ENCODE results near the gene PDCD1LG2.
A peak's percentile ranks its signal among the peaks of the same experiment; 100 is the strongest.
"Not testable (repeated sequence)": the region's sequence is repeated elsewhere in the genome, so short reads cannot be mapped to it uniquely, and the experiment has no call there.

PDCD1LG2 gene

GRCh38 chr9:5494765-5495164, 15.6 kb upstream of the PDCD1LG2 start:
- not testable (repeated sequence) for DNase-seq

- DNase-seq, result no peak
These were observed 11.2 kb upstream of the PDCD1LG2 start for GRCh38 chr9:5499157-5499556.

GRCh38 chr9:5499889-5500398, 10.4 kb upstream of the PDCD1LG2 start:
- peak; percentile 35 to 81 for DNase-seq

- DNase-seq, result no peak
These were observed 9.7 kb upstream of the PDCD1LG2 start for GRCh38 chr9:5500441-5501235.

- no peak for DNase-seq
These were observed 7.8 kb upstream of the PDCD1LG2 start for GRCh38 chr9:5502553-5502952.

- no peak for DNase-seq
These were observed 758 bp upstream of the PDCD1LG2 start for GRCh38 chr9:5509573-5509972.

GRCh38 chr9:5510989-5511388, 658 bp downstream of the PDCD1LG2 start:
- no peak for DNase-seq

GRCh38 chr9:5511476-5511875, 1.1 kb downstream of the PDCD1LG2 start:
- no peak for DNase-seq

GRCh38 chr9:5511935-5512580, 1.7 kb downstream of the PDCD1LG2 start:
- no peak for DNase-seq

- DNase-seq, result no peak
These were observed 2.5 kb downstream of the PDCD1LG2 start for GRCh38 chr9:5512658-5513452.

- DNase-seq, result no peak
These were observed 3.8 kb downstream of the PDCD1LG2 start for GRCh38 chr9:5513966-5514616.

GRCh38 chr9:5514617-5515260, 4.4 kb downstream of the PDCD1LG2 start:
- DNase-seq, result no peak

- no peak for DNase-seq
These were observed 4.9 kb downstream of the PDCD1LG2 start for GRCh38 chr9:5515261-5515650.

- DNase-seq, result no peak
These were observed 6.3 kb downstream of the PDCD1LG2 start for GRCh38 chr9:5516453-5517220.

- DNase-seq, result no peak
These were observed 8.0 kb downstream of the PDCD1LG2 start for GRCh38 chr9:5518171-5518936.

GRCh38 chr9:5518937-5519319, 8.6 kb downstream of the PDCD1LG2 start:
- no peak for DNase-seq

- DNase-seq, result no peak
These were observed 13.8 kb downstream of the PDCD1LG2 start for GRCh38 chr9:5524090-5524489.

- no peak for DNase-seq
These were observed 19.4 kb downstream of the PDCD1LG2 start for GRCh38 chr9:5529683-5530221.

GRCh38 chr9:5531101-5531882, 21.0 kb downstream of the PDCD1LG2 start:
- no peak for DNase-seq

GRCh38 chr9:5532306-5532705, 22.0 kb downstream of the PDCD1LG2 start:
- DNase-seq, result no peak

Data from NCI-H2081 (cell line).